Measurements from ENCODE around the gene HOXC12.

The HOXC12 gene

DNA sequence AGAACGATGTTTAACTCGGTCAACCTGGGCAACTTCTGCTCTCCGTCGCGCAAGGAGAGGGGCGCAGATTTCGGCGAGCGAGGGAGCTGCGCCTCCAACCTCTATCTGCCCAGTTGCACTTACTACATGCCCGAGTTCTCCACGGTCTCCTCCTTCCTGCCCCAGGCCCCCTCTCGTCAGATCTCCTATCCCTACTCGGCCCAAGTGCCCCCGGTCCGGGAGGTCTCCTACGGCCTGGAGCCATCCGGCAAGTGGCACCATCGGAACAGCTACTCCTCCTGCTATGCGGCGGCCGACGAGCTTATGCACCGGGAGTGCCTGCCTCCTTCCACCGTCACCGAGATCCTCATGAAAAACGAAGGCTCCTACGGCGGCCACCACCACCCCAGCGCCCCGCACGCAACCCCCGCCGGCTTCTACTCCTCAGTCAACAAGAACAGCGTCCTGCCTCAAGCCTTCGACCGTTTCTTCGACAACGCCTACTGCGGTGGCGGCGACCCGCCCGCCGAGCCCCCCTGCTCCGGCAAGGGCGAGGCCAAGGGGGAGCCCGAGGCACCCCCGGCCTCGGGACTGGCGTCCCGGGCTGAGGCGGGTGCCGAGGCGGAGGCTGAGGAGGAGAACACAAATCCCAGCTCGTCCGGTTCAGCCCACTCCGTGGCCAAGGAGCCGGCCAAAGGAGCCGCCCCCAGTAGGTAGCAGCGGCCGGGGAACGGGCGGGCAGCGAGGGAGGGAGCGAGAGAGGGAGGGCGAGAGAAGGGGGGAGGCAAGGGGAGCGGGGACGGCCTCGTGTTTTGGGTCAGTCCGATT lies 18.7 kb downstream of the HOXC12 start:
- no peak for DNase-seq

DNA sequence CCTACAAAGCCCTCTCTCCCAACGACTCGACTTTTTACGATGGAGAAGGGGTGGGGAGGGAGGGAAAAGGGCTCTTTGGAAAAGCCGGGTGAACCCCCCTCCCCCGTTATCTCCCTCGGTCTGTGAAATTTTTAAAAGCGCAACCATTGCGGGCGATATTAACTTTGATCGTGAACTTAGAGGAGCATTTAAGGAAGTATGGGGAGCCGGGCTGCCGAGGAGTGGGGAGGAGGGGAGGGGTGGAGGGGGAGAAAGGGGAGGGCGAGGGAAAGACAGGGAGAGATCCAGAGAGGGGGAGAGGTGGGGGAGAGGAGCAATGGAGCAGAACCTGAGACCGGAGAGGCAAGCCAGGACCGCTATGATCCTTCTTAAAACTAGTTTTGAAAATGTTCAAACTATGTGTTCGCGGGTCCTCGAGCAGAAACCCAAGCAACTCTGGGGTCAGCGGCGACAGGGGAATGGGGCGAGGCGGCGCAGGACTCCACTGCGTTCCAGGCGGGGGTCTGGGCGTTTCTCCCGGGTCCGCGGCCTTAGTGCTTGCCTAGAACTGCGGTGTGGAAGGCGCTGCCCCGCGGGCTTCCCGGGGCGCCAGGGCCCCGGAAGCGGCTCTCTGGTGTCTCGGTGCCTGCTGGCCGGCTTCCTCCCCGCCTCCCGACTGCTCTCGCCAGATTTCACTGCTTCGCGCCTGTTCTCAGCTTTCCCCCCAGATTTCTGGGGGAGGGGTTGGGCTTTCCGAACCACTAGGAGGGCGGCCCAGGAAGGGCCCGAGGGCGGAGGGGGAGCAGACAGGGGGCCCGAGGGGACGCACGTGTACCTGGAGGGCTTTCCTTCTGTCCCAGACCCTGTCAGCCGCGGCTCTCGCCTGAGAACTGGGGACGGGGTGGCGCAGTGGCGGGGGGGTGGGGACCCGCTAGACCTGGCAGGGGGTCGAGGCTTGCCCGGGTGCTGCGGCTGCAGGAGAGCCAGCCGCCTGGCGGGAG lies 19.7 kb downstream of the HOXC12 start, which contains the start of gene HOTAIR:
Gene HOTAIR (minus strand): TSS at position 871 of the 980 bp plus-strand sequence.
- no peak for DNase-seq

DNA sequence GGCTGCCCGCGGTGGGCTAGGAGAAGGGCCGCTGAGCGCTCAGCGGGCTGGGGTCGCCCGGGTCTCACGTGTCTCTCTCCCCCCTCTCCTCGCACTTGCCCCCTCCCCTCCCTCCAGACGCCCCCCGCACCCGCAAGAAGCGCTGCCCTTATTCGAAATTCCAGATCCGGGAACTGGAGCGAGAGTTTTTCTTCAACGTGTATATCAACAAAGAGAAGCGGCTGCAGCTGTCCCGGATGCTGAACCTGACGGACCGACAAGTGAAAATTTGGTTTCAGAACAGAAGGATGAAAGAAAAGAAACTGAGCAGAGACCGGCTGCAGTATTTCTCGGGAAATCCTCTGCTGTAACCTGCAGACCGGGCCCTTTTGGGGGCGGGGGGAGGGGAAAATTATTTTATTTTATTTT lies 20.4 kb downstream of the HOXC12 start:
- DNase-seq, result no peak

DNA sequence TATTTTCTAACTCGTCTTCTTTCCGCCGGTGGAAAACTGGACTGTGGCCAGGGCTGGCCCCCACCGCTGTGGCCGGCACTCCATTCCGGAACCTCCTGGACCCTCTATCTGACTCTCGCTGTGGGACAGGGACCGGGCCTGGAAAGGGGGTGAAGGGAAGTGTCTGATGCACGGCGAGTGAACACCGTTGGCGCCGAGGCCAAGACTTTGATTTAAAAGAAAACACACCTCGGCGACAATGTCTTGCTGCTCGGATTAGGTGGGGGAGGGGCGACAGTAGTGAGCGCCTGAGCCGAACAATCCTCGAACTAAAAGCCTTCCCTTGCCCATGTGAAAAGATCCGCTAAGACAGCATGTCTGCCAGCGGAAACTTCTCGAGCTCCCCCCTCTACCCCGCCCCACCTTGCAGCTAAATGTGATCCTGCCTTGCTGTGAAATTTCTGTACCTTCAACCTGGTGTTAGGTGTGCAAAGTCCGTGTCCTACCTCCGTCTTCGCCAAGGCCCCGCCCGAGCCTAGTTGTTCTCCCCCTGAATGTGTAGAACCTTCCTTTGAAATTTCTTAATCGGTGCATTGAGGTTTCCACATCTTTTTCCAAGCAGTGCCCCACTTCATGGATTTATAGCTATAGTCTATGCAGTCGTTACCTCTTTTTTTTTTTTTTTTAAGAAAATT lies 20.9 kb downstream of the HOXC12 start:
- no peak for DNase-seq

DNA sequence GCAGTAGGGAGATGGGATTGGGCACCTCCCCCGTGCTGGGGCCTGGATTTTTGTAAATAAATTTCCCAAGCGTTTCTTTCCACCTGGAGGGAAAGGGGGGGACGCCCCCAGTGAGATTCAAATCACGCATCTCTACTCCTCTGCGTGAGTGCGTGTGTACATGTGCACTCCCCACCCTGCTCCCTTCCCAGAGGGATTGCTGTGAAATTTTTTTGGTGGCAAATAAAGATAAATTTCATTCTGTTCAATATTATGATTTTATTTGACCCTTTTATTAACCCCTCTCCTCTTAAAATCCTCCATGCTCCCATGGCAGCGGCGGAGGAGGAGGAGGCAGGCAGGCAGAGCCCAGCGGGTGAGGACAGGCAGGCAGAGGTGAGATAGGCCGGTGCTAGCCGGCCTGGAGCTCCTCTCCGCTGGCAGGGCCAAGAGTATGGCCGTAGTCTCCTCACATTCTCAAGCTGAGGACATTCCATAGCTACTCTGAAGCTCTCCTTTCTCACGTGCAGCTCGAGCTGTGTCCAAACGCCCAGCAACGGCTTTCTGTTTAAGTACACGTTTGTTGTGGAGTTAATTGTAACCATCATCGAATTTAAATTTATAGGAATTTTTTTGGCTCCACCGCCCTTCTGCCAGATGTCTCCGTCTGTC lies 21.6 kb downstream of the HOXC12 start:
- no peak for DNase-seq

DNA sequence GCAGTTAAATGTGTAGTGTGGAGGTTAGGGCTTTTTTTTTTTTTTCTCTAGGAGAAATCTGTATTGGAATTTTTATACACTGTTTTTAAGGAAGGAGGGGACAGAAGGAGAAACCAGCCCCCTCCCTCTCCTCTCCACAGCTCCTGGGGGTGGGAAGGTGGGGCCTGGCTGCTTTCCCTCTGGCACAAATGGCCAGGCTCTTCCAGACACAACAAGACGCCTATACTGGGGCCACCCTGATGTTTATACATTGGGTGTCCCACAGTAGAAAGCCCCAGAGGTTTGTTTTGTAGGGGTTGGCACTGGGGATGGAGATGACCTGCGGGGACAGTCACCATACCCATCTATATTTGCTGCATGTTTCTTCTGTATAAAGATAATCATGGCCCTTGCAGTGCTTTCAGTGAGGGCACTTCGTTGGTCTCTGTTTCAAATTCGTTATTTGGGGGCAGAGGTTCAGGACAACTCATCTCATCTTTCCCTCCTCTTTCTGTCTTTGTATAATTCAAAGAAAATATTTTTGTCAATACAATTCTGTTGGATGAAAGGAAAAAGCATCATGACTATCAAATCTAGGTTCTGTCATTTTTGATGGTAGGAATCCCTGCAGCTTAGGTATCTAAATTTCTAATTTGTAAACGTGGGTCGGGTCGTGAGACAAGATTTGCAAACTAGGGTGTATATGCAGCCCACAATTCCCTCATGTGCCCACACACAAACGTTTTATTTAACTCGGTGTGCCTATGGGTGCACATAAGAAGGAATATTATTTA lies 22.3 kb downstream of the HOXC12 start:
- no peak for DNase-seq

DNA sequence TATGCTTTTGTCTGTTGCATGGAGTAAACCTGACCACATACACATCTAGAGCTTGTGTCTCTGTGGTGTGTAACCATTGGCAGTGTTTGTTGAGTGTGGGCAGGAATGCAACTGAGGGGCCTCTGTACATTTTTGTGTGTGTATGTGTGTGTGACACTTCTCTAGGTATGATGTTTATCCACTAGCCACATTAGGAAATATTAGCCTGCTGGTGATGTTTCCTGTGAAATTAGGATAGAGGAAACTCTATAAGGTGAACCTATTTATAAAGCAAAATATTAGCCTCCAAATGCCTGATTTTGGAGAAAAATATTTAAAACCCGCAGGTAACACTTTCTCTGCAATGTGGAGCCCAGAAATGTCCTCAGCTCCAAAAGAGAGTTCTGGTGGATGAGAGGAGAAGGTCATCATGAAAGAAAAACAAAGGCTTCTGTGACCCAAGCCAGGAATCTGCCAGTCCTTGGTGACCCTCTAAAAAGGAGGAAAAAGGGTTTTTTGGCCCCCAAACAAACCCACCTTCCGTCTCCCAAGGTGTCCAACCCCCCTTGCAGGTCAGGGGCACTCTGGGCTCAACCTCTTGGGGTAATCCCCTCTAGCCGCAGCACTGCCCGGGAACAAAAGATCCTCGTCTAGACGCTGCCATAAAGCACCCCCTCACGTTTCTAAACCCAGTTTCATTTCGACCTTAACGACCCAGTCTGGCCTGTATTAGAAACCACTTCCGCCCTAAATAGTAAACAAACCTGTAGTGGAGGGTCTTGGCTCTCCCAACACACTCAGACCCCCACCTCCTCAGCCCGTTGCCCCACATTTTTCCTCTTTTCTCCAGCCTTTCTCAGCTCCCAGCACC lies 23.1 kb downstream of the HOXC12 start:
- no peak for DNase-seq

DNA sequence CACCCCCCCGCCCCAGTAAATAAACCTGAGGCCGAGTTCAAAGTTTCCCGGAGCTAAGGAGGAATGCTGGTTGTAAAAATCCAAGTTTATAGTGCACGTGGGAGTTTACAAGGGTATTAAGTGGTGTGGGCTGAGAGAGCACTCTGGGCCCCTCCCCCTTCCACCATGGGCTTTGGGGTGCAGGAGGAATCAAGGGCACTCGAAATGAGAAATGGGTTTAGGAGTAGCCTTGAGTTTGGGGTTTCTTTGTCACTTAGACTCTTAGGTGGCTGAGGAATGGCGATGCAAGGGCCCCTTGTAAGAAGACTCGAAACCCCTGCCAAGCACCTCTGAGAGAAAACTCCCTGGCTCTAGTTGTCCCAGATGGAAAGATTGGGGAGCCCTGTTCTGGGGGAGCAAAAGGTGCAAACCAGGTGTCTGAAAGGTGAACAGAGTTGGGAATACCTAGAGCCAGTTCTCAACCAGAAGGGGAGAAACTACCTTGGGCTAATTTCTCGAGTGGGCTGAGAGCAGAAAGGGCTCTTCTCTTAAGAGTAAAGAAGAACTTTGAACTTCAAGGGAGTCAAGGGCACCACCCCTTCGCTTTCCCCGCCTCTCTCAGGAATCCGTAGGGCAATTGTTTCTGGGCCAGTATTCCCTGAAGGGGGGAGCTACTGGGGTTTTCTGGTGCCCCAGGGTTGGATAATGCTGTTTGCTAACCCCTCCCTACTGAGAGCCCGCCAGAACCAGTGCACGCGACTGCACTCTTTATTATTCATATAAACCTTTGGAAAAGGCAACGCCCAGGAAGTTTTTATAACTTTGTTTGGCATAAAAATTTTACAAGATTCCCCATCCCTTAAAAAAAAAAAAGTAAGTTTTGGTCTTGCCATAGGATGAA lies 24.0 kb downstream of the HOXC12 start:
- DNase-seq, result no peak

DNA sequence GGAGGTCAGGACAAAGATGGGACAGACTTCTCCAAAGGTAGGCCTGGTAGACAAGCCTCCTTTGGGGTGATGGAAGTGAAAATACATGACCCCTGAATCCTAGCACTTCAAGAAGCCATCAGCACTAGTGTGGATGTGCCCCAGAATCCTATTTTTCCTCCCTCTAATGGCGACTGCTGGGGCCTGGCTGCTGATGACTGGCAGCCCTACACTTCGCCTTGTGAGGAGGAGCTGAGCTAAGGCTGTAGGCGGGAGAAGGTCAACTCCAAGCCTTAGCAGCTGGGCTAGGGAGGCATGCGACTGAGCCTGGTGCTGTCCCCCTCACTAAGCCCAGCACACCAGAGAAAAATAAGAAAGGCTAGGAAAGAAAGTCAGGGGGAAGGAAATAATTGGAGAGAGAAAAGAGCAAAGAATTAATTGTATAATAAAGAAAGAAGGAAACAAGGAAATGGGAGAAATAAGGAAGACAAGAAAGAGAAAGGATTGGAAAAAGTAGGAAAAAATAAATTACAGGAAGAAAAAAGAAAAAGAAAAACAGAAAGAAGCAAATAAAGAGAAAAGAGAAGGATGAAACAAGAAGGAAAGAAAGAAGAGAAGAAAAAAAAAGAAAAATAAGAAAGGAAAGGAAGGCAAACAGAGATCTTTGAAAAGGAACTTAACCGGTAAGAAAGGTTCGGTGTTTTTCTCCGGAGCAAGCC lies 25.6 kb downstream of the HOXC12 start:
- no peak for DNase-seq

DNA sequence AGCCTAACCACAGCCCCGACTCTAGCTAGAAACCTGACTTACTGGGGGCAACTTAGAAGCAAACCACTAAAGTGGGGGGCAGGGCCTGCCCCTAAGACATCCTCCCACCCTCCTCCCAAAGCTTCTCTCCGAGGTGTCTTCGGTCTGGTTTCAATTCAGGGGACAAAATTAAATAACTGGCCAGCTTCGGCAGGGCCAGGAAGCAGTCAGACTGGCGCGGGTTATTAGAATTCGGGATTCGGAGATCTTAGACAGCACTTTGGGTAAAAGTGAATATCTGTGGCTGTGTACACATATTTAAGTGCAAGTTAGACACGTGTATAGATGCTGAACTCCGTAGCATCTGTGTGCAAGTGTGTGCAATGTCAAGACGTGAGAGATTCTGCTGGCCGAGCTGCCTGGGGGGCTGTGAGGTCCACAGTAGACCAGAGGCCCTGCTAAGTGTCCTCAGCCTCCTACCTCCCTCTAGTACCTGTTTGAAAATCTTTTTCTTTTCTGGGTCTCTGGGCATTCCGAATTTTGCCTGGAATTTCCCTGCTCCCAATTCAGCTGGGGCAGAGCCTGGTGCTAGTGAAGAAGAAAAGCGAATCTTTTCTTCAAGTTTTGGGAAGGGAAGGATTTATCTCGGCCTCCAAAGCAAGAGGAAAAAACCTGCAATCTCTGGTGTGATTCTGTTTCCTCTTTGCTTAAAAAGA lies 26.2 kb downstream of the HOXC12 start:
- DNase-seq, result no peak

DNA sequence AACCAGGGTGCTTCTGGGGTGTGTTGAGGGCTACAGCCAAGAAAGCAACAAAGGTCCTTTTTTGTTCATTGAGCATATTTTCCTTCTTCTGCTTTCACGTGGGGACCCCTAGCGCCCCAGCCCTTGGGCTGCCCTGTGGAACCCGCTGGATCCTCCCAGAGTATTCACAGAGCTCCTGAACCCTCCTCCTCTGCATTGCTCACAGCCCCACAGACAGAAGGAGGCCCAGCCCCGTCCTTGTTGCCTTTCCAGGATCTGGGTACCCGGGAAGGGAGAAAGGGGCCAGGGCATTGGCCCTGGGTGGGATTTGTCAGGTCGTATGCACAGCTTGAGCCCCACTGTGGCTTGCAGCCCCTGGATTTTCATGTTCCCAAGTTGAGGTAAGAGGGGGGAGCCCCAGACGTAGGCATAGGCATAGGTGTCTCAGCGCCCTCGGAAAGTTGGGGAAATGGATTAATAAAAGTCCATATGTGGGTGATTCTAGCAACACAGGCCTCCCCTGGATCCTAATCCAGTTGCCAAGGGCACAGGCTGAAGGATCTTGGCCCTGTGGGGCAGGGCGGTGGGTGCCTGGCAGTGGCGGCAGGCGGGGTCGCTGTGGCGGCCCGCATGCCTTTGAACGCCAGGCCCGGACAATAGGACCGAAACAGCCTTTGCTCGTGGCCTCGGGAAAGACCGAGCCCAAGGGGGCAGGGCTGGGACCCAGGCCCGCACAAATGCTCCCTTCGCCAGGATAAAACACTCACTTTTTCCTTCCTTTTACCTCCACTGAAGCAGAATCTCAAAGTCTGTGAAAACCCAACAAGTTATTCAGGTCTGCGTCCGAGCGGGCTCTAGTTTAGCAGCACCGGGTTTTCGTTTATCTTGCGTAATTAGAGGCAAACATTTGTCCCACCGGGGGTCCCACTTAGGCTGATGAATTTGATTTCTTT lies 27.2 kb downstream of the HOXC12 start:
- no peak for DNase-seq

DNA sequence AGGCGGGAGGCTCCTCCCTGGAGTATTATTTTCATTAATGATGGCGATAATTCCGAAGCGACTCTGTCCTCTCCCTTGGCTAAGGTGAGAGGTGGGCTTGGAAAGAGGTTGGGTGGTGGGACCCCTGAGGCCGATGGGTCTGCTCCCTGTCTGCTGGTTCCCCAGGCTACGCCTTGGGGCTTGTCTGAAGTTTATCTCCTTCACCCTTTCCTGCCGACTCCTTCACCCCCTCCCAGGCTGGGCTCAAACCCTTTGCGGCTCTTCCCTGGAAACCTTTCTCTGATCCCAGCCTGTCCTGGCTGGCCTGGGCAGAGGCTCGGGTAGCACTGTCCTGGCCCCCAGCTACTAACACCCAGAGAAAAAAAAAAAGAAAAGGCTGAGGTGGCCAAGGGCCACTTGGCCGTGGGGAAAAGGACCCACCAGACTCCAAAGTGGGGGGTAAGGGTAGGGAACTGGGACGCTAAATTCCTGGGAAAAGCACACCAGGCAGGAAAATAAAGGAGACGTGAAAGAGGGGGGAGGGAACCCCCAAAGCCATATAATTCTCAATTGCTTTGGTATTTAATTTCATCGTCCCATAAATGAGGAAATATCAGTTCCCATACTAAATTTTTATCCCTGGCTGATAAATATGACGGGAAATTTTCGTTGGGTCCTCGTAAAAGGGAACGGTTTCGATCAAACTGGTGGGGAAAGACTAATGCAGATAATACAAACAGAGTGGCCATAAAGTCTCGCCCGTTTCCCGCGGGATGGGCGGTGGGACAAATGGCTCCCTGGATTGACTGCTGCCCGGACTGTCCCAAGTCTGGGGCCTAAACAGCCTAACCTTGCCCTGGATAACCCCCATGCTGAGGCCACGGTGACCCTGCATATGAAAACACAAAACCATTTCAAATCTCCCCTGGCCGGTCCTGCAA lies 28.2 kb downstream of the HOXC12 start:
- no peak for DNase-seq

DNA sequence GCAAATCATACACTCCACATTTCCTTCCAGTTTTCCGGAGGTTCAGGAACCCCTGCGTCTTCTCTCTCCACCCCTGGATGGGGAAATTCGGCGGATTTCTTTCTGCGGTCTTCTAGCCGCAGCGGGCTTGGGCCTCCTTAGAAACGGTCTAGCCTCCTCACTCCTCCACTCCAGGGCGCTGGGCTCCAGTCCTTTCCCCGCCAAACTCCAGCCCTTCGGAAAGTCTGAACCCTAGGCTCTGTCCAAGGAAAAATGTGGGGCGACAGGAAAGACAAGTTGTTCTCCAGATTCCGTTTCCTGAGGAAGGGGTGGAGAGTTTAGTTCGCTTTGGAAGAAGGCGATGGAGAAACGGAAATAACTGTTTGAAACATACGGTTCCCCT lies 28.9 kb downstream of the HOXC12 start:
- DNase-seq, result no peak

DNA sequence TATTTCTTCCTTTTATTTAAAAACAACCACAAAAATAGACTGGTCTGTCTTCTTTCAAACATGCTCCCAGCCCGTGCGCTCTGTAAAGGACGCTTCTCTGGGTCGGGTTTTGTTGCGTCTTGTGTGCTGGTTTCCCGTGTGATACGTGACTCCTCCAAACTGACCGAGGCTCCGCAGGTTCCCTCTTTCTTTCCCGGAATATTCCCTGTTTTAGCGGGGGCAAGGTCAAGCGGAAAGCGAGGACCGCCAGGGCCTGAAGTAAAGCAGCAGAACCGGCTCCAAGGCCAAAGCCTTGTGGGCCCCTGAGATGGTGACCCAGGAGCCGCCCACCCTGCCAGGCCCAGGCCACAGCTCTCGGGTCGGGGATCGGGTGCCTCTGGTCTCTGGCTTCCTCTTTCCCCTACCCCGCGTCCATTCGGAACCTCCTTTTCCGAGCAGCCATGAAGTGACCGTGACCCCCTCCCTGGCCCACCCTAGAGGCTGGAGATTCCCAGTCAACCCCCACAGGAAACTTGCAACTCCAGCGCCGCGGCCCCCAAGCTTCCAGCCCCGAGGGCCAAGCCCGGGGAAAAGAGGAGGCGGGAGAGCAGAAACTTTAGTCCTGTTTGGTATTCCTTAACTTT lies 29.4 kb downstream of the HOXC12 start:
- DNase-seq, result no peak

DNA sequence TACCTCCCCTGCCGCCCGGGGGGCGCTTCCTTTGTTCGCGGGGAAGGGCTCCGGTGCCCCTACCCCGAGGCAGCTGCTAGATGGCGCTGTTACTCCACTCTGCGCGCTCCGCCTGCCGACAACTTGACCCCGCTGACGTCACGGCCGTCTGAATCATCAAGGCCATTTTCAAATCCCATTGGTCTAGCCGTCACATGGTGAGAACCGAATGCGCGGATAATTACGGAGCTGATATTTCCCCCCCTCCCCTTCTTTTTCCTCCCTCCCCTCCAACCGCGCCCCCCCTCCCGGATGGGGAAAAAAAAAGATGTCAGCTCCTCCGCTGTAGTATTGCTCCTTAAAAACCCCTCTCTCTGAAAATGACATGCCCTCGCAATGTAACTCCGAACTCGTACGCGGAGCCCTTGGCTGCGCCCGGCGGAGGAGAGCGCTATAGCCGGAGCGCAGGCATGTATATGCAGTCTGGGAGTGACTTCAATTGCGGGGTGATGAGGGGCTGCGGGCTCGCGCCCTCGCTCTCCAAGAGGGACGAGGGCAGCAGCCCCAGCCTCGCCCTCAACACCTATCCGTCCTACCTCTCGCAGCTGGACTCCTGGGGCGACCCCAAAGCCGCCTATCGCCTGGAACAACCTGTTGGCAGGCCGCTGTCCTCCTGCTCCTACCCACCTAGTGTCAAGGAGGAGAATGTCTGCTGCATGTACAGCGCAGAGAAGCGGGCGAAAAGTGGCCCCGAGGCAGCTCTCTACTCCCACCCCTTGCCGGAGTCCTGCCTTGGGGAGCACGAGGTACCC lies 30.4 kb downstream of the HOXC12 start, which contains the start of gene HOXC10:
Gene HOXC10 (plus strand): TSS at position 246 of the 791 bp plus-strand sequence. CDS start 114 bp downstream, at position 360.
- DNase-seq, result peak; percentile 87
